ENCODE results near the gene POU4F3. TPM values are rescaled to one million over a fixed set of nuclear protein-coding genes. Genes with fewer than 3 reads are reported as not detected.

Gene POU4F3
- total RNA-seq, 1 donor from 2014 or later = 0.22 TPM

DNA sequence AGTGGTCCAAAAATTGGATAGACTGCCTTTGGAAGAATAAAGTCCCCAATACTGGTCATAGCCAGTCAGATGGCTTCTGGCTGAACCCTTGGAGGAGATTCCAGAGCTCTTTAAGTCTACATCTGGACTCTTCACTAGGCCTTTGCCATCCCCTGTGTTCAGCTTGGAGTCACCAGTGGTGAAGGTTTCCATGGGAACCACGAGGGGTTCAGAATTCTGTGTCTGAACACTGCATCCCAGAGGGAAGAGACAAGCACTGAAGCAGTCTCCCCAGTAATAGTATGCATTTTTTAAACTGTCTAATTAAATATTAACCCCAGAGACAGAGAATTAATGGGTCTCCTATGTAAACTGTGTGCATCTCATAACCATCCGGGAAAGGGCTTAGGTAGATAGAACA lies 38.2 kb downstream of the POU4F3 start:
- no peaks in the 10 kb centered on the region for H3K79me2 ChIP-seq (ENCODE audit: low read depth)
- no peaks in the 10 kb centered on the region for H3K4me1 ChIP-seq
- Mint-ChIP-seq H3K4me3 (no peak overlapping the region), H3K27ac (no peak overlapping the region), H3K27me3 (ENCODE audit: insufficient read depth, low read depth) (peaks cover 10% of the 10 kb centered on the region), H3K4me1 (no peaks in the 10 kb centered on the region), H3K9me3 (no peaks in the 10 kb centered on the region), H3K36me3 (no peaks in the 10 kb centered on the region)
- no peak overlapping the region for H3K9ac ChIP-seq
- no peaks in the 10 kb centered on the region for H3K36me3 ChIP-seq
- H3K9me3 ChIP-seq (ENCODE audit: low read depth) = no peaks in the 10 kb centered on the region
- H3K4me2 ChIP-seq = no peak overlapping the region
- H4K20me1 ChIP-seq (ENCODE audit: low read depth) = no peaks in the 10 kb centered on the region
- H3F3A ChIP-seq (ENCODE audit: low read depth) = no peaks in the 10 kb centered on the region
- no peak for DNase-seq (ENCODE audit: low spot score)
- no peak overlapping the region for H2AFZ ChIP-seq (replicated peaks)
- TF ChIP-seq EZH2 (IDR thresholded peaks at IDR 0.05) (no peak), EZH2phosphoT487 (IDR thresholded peaks at IDR 0.05) (no peak)
- TF ChIP-seq, protein P1, sequence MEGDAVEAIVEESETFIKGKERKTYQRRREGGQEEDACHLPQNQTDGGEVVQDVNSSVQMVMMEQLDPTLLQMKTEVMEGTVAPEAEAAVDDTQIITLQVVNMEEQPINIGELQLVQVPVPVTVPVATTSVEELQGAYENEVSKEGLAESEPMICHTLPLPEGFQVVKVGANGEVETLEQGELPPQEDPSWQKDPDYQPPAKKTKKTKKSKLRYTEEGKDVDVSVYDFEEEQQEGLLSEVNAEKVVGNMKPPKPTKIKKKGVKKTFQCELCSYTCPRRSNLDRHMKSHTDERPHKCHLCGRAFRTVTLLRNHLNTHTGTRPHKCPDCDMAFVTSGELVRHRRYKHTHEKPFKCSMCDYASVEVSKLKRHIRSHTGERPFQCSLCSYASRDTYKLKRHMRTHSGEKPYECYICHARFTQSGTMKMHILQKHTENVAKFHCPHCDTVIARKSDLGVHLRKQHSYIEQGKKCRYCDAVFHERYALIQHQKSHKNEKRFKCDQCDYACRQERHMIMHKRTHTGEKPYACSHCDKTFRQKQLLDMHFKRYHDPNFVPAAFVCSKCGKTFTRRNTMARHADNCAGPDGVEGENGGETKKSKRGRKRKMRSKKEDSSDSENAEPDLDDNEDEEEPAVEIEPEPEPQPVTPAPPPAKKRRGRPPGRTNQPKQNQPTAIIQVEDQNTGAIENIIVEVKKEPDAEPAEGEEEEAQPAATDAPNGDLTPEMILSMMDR (IDR thresholded peaks at IDR 0.05) = no peak
- H3K27ac ChIP-seq = no peak overlapping the region
- H3K4me3 ChIP-seq = no peak overlapping the region
- H3K27me3 ChIP-seq = no peaks in the 10 kb centered on the region

GRCh38 chr5:146378986-146379385 lies 40.3 kb downstream of the POU4F3 start:
- DNase-seq (ENCODE audit: low spot score) = no peak
- no peak overlapping the region for H2AFZ ChIP-seq (replicated peaks)
- Mint-ChIP-seq H3K27me3 (ENCODE audit: insufficient read depth, low read depth) (peaks cover 9% of the 10 kb centered on the region), H3K9me3 (no peaks in the 10 kb centered on the region), H3K36me3 (no peaks in the 10 kb centered on the region), H3K4me1 (no peaks in the 10 kb centered on the region), H3K27ac (no peak overlapping the region), H3K4me3 (no peak overlapping the region)
- H3K36me3 ChIP-seq = no peaks in the 10 kb centered on the region
- H3K9ac ChIP-seq = no peak overlapping the region
- no peaks in the 10 kb centered on the region for H3K79me2 ChIP-seq (ENCODE audit: low read depth)
- no peak overlapping the region for H3K27ac ChIP-seq
- H3K4me3 ChIP-seq = no peak overlapping the region
- no peaks in the 10 kb centered on the region for H3K9me3 ChIP-seq (ENCODE audit: low read depth)
- H3F3A ChIP-seq (ENCODE audit: low read depth) = no peaks in the 10 kb centered on the region
- TF ChIP-seq EZH2 (IDR thresholded peaks at IDR 0.05) (no peak), EZH2phosphoT487 (IDR thresholded peaks at IDR 0.05) (no peak)
- TF ChIP-seq, protein P1 (IDR thresholded peaks at IDR 0.05) = no peak
- H3K4me1 ChIP-seq = no peaks in the 10 kb centered on the region
- H4K20me1 ChIP-seq (ENCODE audit: low read depth) = no peaks in the 10 kb centered on the region
- H3K4me2 ChIP-seq = no peak overlapping the region
- H3K27me3 ChIP-seq = no peaks in the 10 kb centered on the region

DNA sequence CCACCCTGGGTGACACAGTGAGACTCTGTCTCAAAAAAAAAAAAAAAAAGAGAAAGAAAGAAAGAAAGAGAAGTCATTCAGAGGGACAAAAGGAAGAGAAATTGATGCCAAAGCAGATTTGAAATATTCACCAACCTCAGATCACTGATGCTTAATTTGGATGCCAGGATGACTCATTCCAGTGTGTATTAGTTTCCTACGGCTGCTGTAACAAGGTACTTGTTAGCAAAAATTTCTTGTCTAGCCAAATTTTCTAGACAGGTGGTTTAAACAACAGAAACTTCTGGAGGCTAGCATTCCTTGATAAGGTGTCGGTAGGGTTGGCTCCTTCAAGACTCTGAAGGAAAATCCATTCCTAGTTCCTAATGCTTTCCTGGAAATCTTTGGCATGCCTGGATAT lies 42.1 kb downstream of the POU4F3 start:
- H3F3A ChIP-seq (ENCODE audit: low read depth) = no peaks in the 10 kb centered on the region
- Mint-ChIP-seq H3K4me1 (no peaks in the 10 kb centered on the region), H3K9me3 (no peaks in the 10 kb centered on the region), H3K4me3 (no peak overlapping the region), H3K36me3 (no peaks in the 10 kb centered on the region), H3K27ac (no peak overlapping the region), H3K27me3 (ENCODE audit: insufficient read depth, low read depth) (peaks cover 8% of the 10 kb centered on the region)
- no peaks in the 10 kb centered on the region for H3K4me1 ChIP-seq
- no peak overlapping the region for H3K27ac ChIP-seq
- no peaks in the 10 kb centered on the region for H3K36me3 ChIP-seq
- no peaks in the 10 kb centered on the region for H3K27me3 ChIP-seq
- no peaks in the 10 kb centered on the region for H3K9me3 ChIP-seq (ENCODE audit: low read depth)
- TF ChIP-seq, protein P1 (IDR thresholded peaks at IDR 0.05) = no peak
- TF ChIP-seq EZH2phosphoT487 (IDR thresholded peaks at IDR 0.05) (no peak), EZH2 (IDR thresholded peaks at IDR 0.05) (no peak)
- no peak overlapping the region for H3K4me3 ChIP-seq
- H3K9ac ChIP-seq = no peak overlapping the region
- no peak overlapping the region for H3K4me2 ChIP-seq
- H2AFZ ChIP-seq (replicated peaks) = no peak overlapping the region
- DNase-seq (ENCODE audit: low spot score) = no peak
- no peaks in the 10 kb centered on the region for H3K79me2 ChIP-seq (ENCODE audit: low read depth)
- no peaks in the 10 kb centered on the region for H4K20me1 ChIP-seq (ENCODE audit: low read depth)

All from neural progenitor cell (in vitro differentiated cells).